OCI-LY7 (cell line): ENCODE results near the gene ZNF638.
"Not testable (repeated sequence)": the region's sequence is repeated elsewhere in the genome, so short reads cannot be mapped to it uniquely, and the experiment has no call there.

Experiments used
- EZH2phosphoT487 ChIP-seq: fragments of 200-600 bp; sonication (generic); IDR thresholded peaks from 2 replicates; pipeline ENCODE4 v1.6.1; 2018; ENCODE audit warnings: low read depth, borderline replicate concordance, mild to moderate bottlenecking, mixed run types, antibody characterized with exemption, low read length, moderate library complexity, mixed read lengths
- TF ChIP-seq, protein P1 (sequence below): fragments of 200-600 bp; sonication (generic); conservative IDR thresholded peaks from 2 replicates; pipeline ENCODE4 v1.5.1; 2014; ENCODE audit warnings: mild to moderate bottlenecking, antibody characterized with exemption, low read length, moderate library complexity, mixed read lengths

DNA sequence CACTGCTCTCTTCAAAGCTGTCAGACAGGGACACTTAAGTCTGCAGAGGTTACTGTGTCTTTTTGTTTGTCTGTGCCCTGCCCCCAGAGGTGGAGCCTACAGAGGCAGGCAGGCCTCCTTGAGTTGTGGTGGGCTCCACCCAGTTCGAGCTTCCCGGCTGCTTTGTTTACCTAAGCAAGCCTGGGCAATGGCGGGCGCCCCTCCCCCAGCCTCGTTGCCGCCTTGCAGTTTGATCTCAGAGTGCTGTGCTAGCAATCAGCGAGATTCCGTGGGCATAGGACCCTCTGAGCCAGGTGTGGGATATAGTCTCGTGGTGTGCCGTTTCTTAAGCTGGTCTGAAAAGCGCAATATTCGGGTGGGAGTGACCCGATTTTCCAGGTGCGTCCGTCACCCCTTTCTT, 85.3 kb downstream of the ZNF638 start:
- TF ChIP-seq, protein P1, sequence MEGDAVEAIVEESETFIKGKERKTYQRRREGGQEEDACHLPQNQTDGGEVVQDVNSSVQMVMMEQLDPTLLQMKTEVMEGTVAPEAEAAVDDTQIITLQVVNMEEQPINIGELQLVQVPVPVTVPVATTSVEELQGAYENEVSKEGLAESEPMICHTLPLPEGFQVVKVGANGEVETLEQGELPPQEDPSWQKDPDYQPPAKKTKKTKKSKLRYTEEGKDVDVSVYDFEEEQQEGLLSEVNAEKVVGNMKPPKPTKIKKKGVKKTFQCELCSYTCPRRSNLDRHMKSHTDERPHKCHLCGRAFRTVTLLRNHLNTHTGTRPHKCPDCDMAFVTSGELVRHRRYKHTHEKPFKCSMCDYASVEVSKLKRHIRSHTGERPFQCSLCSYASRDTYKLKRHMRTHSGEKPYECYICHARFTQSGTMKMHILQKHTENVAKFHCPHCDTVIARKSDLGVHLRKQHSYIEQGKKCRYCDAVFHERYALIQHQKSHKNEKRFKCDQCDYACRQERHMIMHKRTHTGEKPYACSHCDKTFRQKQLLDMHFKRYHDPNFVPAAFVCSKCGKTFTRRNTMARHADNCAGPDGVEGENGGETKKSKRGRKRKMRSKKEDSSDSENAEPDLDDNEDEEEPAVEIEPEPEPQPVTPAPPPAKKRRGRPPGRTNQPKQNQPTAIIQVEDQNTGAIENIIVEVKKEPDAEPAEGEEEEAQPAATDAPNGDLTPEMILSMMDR = not testable (repeated sequence)
- not testable (repeated sequence) for TF ChIP-seq EZH2phosphoT487
